GM06990 (cell line): ENCODE data around the gene DIAPH2.

Experiments used
- DNase-seq: peaks from one replicate; pipeline ENCODE4 v3.0.0-alpha.2; 2011; ENCODE audit not compliant: insufficient read length; ENCODE audit errors: extremely low read depth
- H3K27me3 ChIP-seq: replicated peaks from 2 replicates; pipeline ENCODE4 v1.6.0; 2011; ENCODE audit warnings: low read length; ENCODE audit not compliant: control insufficient read depth, insufficient read depth
- H3K36me3 ChIP-seq: 2 replicates; pipeline ENCODE4 v1.5.1; 2011; ENCODE audit warnings: low read length; ENCODE audit not compliant: control insufficient read depth, insufficient read depth
- H3K4me3 ChIP-seq: replicated peaks from 2 replicates; pipeline ENCODE4 v1.5.1; 2011; ENCODE audit warnings: low read depth, mild to moderate bottlenecking, control low read depth, low read length
- CTCF ChIP-seq: IDR thresholded peaks from 2 replicates; pipeline ENCODE4 v1.5.1; 2011; ENCODE audit warnings: low read length, control low read depth, mild to moderate bottlenecking, inconsistent platforms; ENCODE audit not compliant: insufficient read depth, poor library complexity, severe bottlenecking

Gene DIAPH2

GRCh38 chrX:96715481-96715880 lies 30.8 kb downstream of the DIAPH2 start:
- no peak overlapping the region for H3K4me3 ChIP-seq
- TF ChIP-seq CTCF: no peak
- H3K27me3 ChIP-seq: no peaks in the 10 kb centered on the region
- DNase-seq: no peak
- H3K36me3 ChIP-seq: no peaks in the 10 kb centered on the region

DNA sequence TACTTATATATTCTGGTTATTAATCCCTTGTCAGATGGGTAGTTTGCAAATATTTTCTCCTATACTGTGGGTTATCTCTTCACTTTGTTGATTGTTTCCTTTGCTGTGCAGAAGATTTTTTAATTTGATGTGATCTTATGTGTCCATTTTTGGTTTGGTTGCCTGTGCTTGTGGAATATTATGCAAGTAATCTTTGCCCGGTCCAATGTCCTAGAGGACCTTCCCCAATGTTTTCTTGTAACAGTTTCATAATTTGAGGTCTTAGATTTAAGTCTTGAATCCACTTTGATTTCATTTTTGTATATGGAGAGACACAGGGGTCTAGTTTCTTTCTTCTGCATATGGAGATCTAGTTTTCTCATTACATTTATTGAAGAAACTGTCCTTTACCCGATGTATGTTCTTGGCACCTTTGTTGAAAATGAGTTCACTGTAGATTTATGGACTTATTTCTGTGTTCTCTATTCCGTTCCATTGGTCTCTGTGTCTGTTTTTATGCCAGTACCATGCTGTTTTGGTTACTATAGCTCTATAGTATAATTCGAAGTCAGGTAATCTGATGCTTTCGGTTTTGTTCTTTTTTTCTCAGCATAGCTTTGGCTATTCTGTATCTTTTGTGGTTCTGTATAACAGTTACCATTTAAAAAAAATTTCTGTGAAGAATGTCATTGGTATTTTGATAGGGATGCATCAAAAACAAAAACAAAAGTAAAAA lies 34.7 kb downstream of the DIAPH2 start:
- Histone ChIP-seq H3K27me3 (no peaks in the 10 kb centered on the region), H3K36me3 (no peaks in the 10 kb centered on the region), H3K4me3 (no peak overlapping the region)
- DNase-seq: no peak
- no peak for TF ChIP-seq CTCF

DNA sequence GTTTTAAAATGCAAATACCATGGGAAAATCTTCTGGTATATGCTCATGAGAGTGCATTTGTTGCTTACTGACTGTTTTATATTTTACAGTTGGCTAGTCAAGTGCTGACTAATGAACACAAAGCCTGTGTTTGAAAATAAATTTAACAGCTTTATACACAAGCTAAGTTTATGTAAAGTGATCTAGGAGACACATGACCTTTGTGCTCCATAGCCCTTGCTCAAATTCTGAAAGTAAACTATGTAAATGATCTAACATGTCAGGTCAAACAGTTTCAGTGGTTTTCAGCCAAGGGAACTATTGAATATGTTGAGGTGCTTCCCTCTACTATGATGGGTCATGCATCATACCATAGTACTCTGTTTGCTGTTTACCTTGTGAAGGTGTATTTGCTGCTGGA lies 36.7 kb downstream of the DIAPH2 start:
- peak; percentile 25 for DNase-seq
- no peak overlapping the region for H3K4me3 ChIP-seq
- H3K27me3 ChIP-seq: no peaks in the 10 kb centered on the region
- H3K36me3 ChIP-seq: no peaks in the 10 kb centered on the region
- no peak for TF ChIP-seq CTCF

GRCh38 chrX:96722781-96723180 lies 38.1 kb downstream of the DIAPH2 start:
- Histone ChIP-seq H3K36me3 (no peaks in the 10 kb centered on the region), H3K27me3 (no peaks in the 10 kb centered on the region), H3K4me3 (no peak overlapping the region)
- no peak for DNase-seq
- no peak for TF ChIP-seq CTCF

GRCh38 chrX:96729053-96729452 lies 44.4 kb downstream of the DIAPH2 start:
- Histone ChIP-seq H3K36me3 (no peaks in the 10 kb centered on the region), H3K27me3 (no peaks in the 10 kb centered on the region), H3K4me3 (no peak overlapping the region)
- TF ChIP-seq CTCF: no peak
- no peak for DNase-seq
